ENCODE measurements around the gene IL18RAP.

IL18RAP gene

DNA sequence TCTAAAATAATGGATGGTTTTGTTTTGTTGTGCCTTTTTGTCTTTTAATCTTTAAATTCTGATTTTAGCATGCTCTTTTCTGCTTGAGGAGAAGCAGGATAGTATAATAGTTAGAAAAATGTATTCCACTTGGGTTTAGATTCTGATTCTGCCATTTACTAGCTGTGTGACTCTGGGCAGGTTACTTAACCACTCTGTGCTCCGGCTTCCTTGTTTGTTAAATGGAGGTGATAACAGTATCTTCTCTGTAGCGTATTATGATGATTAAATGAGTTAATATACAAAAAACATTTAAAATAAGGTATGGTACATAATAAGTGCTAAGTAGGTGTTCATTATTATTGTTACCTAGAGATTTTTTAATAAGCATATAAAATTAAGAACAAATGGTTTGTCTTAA is 26.9 kb upstream of the IL18RAP start (continued):
- TF ChIP-seq, protein P1, sequence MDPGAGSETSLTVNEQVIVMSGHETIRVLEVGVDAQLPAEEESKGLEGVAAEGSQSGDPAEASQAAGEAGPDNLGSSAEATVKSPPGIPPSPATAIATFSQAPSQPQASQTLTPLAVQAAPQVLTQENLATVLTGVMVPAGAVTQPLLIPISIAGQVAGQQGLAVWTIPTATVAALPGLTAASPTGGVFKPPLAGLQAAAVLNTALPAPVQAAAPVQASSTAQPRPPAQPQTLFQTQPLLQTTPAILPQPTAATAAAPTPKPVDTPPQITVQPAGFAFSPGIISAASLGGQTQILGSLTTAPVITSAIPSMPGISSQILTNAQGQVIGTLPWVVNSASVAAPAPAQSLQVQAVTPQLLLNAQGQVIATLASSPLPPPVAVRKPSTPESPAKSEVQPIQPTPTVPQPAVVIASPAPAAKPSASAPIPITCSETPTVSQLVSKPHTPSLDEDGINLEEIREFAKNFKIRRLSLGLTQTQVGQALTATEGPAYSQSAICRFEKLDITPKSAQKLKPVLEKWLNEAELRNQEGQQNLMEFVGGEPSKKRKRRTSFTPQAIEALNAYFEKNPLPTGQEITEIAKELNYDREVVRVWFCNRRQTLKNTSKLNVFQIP (CRISPR knock-in tag; IDR thresholded peaks at IDR 0.05; ENCODE audit: borderline replicate concordance, low read depth), result no peak
- TF ChIP-seq TCF4 (CRISPR knock-in tag; IDR thresholded peaks at IDR 0.05; ENCODE audit: borderline replicate concordance), result no peak

DNA sequence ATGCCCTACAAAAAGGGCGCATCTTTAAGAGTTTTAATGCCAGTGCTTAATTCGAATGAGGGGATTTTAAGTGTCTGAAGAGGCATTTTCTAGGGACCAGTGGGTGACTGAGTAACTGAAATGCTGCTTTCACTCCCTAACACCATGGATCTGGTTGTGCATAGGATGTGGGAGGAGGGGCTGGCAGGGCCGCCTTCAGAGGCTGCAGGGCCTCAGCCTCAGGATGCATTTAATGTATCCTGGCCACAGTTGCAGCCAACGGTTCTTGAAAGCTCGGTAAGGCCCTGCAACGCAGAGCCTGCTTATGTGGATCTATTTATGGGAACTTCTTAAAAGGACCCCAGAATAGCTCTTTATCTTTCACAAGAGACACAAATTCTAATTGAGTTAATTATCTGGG is 25.8 kb upstream of the IL18RAP start:
- ATAC-seq, result no peak
- TF ChIP-seq GLIS3 (CRISPR knock-in tag; IDR thresholded peaks at IDR 0.05), result no peak
- TF ChIP-seq ZC3H10 (CRISPR knock-in tag; IDR thresholded peaks at IDR 0.05), result no peak

DNA sequence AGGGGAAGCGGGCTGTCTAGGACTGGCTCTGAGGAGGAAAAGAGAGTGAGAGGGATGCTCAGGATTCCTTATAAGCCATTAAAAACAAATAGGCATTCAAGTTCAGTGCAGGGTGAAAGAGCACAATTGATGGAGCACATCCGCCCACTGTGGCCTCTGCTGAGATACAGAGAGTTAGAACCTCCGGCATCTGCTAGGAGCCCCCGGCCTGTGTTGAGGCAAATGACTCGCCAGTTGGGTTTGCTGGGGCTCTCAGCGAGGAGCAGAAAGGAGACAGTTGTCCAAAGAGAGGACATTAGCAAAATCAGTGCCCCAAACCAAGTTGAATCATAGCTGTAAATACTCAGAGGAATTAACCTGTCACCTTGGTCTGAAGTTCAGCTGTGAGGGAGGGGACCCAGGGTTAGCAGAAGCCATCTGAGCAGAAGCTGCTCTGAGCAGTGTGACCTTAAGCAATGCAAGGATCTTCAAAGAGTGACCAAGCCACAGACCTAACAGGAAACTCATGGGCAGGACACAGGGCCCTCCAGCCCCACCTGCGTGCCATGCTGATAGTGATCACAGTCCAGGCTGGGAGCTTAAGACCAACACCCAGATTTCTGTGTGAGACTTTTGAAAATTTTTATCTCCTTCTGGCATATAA is 23.3 kb upstream of the IL18RAP start:
- TF ChIP-seq TOX (CRISPR knock-in tag; IDR thresholded peaks at IDR 0.05; ENCODE audit: borderline replicate concordance) (no peak), CSDC2 (CRISPR knock-in tag; IDR thresholded peaks at IDR 0.05) (no peak), ZNF8 (CRISPR knock-in tag; IDR thresholded peaks at IDR 0.05) (no peak), BACH2 (CRISPR knock-in tag; IDR thresholded peaks at IDR 0.05; ENCODE audit: borderline replicate concordance) (no peak), SNAI2 (CRISPR knock-in tag; IDR thresholded peaks at IDR 0.05) (no peak), PPARA (CRISPR knock-in tag; IDR thresholded peaks at IDR 0.05; ENCODE audit: borderline replicate concordance) (no peak)
- no peak for ATAC-seq

DNA sequence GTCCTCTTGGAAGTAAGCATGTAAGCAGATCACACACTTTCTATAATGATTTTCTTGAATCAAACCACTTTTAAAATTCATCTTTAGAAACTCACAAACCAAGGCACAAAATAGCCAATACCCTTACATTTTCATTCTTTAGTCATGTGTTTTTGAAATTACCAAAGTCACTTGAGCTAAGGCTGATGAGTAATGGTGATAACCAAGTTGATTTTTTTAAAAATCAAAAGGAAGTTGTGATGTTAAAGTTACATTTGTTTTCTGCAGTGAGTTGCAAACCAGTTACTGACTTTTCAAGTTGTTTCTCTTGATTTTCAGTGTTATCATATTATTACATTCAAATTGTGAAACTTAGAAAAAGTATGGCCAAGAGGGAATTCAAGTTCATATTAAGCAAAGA is 21.5 kb upstream of the IL18RAP start:
- ATAC-seq, result no peak
- TF ChIP-seq ISL1 (CRISPR knock-in tag; IDR thresholded peaks at IDR 0.05), result no peak
- TF ChIP-seq, protein P2, sequence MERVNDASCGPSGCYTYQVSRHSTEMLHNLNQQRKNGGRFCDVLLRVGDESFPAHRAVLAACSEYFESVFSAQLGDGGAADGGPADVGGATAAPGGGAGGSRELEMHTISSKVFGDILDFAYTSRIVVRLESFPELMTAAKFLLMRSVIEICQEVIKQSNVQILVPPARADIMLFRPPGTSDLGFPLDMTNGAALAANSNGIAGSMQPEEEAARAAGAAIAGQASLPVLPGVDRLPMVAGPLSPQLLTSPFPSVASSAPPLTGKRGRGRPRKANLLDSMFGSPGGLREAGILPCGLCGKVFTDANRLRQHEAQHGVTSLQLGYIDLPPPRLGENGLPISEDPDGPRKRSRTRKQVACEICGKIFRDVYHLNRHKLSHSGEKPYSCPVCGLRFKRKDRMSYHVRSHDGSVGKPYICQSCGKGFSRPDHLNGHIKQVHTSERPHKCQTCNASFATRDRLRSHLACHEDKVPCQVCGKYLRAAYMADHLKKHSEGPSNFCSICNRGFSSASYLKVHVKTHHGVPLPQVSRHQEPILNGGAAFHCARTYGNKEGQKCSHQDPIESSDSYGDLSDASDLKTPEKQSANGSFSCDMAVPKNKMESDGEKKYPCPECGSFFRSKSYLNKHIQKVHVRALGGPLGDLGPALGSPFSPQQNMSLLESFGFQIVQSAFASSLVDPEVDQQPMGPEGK (CRISPR knock-in tag; IDR thresholded peaks at IDR 0.05; ENCODE audit: borderline replicate concordance), result no peak
- no peak for TF ChIP-seq ZNF565 (CRISPR knock-in tag; conservative IDR thresholded peaks at IDR 0.05; ENCODE audit: low read depth)
- no peak for TF ChIP-seq GLIS3 (CRISPR knock-in tag; IDR thresholded peaks at IDR 0.05)
- TF ChIP-seq, protein P3, sequence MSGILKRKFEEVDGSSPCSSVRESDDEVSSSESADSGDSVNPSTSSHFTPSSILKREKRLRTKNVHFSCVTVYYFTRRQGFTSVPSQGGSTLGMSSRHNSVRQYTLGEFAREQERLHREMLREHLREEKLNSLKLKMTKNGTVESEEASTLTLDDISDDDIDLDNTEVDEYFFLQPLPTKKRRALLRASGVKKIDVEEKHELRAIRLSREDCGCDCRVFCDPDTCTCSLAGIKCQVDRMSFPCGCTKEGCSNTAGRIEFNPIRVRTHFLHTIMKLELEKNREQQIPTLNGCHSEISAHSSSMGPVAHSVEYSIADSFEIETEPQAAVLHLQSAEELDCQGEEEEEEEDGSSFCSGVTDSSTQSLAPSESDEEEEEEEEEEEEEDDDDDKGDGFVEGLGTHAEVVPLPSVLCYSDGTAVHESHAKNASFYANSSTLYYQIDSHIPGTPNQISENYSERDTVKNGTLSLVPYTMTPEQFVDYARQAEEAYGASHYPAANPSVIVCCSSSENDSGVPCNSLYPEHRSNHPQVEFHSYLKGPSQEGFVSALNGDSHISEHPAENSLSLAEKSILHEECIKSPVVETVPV (CRISPR knock-in tag; IDR thresholded peaks at IDR 0.05), result no peak
- no peak for TF ChIP-seq ZFP30 (CRISPR knock-in tag; IDR thresholded peaks at IDR 0.05)
- no peak for TF ChIP-seq PPARA (CRISPR knock-in tag; IDR thresholded peaks at IDR 0.05; ENCODE audit: borderline replicate concordance)
- no peak for TF ChIP-seq RARB (CRISPR knock-in tag; IDR thresholded peaks at IDR 0.05)
- TF ChIP-seq ZC3H10 (CRISPR knock-in tag; IDR thresholded peaks at IDR 0.05), result no peak

DNA sequence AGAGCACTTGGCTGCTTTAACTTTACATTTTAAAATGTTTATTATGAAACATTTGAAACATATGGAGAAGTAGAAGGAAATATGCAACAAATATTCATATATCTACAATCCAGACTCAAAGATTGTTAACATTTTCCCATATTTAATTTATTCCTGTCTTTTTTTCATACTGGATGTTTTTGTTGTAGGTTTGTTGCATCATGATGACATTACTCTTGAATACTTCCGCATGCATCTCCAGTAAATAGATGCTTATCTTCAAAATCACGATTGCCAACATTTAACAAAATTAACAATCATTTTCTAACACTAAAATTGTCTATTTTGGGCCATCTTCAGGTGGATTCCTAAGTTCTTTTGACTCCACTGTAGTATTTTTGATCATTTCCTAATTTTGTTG is 21.1 kb upstream of the IL18RAP start:
- no peak for ATAC-seq
- TF ChIP-seq PPARA (CRISPR knock-in tag; IDR thresholded peaks at IDR 0.05; ENCODE audit: borderline replicate concordance) (no peak), OSR1 (CRISPR knock-in tag; IDR thresholded peaks at IDR 0.05) (no peak), RARB (CRISPR knock-in tag; IDR thresholded peaks at IDR 0.05) (no peak), GLIS3 (CRISPR knock-in tag; IDR thresholded peaks at IDR 0.05) (no peak), CSDC2 (CRISPR knock-in tag; IDR thresholded peaks at IDR 0.05) (no peak), ZNF8 (CRISPR knock-in tag; IDR thresholded peaks at IDR 0.05) (no peak), BACH2 (CRISPR knock-in tag; IDR thresholded peaks at IDR 0.05; ENCODE audit: borderline replicate concordance) (no peak), ISL1 (CRISPR knock-in tag; IDR thresholded peaks at IDR 0.05) (no peak), ZNF70 (CRISPR knock-in tag; IDR thresholded peaks at IDR 0.05) (no peak), SNAI2 (CRISPR knock-in tag; IDR thresholded peaks at IDR 0.05) (no peak)
- TF ChIP-seq, protein P4, sequence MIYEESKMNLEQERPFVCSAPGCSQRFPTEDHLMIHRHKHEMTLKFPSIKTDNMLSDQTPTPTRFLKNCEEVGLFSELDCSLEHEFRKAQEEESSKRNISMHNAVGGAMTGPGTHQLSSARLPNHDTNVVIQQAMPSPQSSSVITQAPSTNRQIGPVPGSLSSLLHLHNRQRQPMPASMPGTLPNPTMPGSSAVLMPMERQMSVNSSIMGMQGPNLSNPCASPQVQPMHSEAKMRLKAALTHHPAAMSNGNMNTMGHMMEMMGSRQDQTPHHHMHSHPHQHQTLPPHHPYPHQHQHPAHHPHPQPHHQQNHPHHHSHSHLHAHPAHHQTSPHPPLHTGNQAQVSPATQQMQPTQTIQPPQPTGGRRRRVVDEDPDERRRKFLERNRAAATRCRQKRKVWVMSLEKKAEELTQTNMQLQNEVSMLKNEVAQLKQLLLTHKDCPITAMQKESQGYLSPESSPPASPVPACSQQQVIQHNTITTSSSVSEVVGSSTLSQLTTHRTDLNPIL (CRISPR knock-in tag; IDR thresholded peaks at IDR 0.05; ENCODE audit: low read depth), result no peak
- TF ChIP-seq, protein P1 (CRISPR knock-in tag; IDR thresholded peaks at IDR 0.05; ENCODE audit: borderline replicate concordance, low read depth), result no peak
- TF ChIP-seq, protein P5, sequence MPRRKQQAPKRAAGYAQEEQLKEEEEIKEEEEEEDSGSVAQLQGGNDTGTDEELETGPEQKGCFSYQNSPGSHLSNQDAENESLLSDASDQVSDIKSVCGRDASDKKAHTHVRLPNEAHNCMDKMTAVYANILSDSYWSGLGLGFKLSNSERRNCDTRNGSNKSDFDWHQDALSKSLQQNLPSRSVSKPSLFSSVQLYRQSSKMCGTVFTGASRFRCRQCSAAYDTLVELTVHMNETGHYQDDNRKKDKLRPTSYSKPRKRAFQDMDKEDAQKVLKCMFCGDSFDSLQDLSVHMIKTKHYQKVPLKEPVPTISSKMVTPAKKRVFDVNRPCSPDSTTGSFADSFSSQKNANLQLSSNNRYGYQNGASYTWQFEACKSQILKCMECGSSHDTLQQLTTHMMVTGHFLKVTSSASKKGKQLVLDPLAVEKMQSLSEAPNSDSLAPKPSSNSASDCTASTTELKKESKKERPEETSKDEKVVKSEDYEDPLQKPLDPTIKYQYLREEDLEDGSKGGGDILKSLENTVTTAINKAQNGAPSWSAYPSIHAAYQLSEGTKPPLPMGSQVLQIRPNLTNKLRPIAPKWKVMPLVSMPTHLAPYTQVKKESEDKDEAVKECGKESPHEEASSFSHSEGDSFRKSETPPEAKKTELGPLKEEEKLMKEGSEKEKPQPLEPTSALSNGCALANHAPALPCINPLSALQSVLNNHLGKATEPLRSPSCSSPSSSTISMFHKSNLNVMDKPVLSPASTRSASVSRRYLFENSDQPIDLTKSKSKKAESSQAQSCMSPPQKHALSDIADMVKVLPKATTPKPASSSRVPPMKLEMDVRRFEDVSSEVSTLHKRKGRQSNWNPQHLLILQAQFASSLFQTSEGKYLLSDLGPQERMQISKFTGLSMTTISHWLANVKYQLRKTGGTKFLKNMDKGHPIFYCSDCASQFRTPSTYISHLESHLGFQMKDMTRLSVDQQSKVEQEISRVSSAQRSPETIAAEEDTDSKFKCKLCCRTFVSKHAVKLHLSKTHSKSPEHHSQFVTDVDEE (CRISPR knock-in tag; IDR thresholded peaks at IDR 0.05), result no peak
- TF ChIP-seq, protein P2 (CRISPR knock-in tag; IDR thresholded peaks at IDR 0.05; ENCODE audit: borderline replicate concordance), result no peak

Data from SK-N-SH treated with all-trans-retinoic acid at 6 μM for 48 hours (cell line).